Gastrocnemius medialis (tissue), 4 donors: ENCODE results near the gene F13B. TPM values are rescaled to one million over a fixed set of nuclear protein-coding genes. Genes with fewer than 3 reads are reported as not detected.
"Not testable (repeated sequence)": the region's sequence is repeated elsewhere in the genome, so short reads cannot be mapped to it uniquely, and the experiment has no call there.

Experiments
- ATAC-seq, 2 donors: fragments of 150-250 bp; one replicate each; pipeline ENCODE4 v1.9.1; 2016
- DNase-seq, 2 donors: peaks; one replicate each; pipeline ENCODE4 v3.0.0-alpha.2; 2019
- H3K27ac ChIP-seq, 4 donors: fragments of 200-600 bp; sonication (generic); 1 replicate in 1 of 4; 2 replicates in 3 of 4; pipeline ENCODE4 v1.5.1; 2016 to 2018; ENCODE audit warnings: mild to moderate bottlenecking in 2 of 4, moderate library complexity in 1 of 4
- H3K27me3 ChIP-seq, 3 donors: fragments of 200-600 bp; sonication (generic) in 2 of 3; 1 replicate in 1 of 3; 2 replicates in 2 of 3; pipeline versions ENCODE4 v1.5.1 to v1.6.0; 2016 to 2019; ENCODE audit warnings: mild to moderate bottlenecking in 1 of 3, moderate library complexity in 1 of 3
- H3K36me3 ChIP-seq, 2 donors: fragments of 200-600 bp; sonication (generic) in 1 of 2; one replicate each; pipeline ENCODE4 v1.5.1; 2017 to 2018
- H3K4me1 ChIP-seq, 2 donors: fragments of 200-600 bp; sonication (generic) in 1 of 2; one replicate each; pipeline ENCODE4 v1.5.1; 2016 to 2017; ENCODE audit warnings: mild to moderate bottlenecking in 2 of 2
- H3K4me3 ChIP-seq, 4 donors: fragments of 200-600 bp; sonication (generic) in 3 of 4; 1 replicate in 1 of 4; 2 replicates in 3 of 4; pipeline ENCODE4 v1.5.1; 2016 to 2019; ENCODE audit warnings: mild to moderate bottlenecking in 2 of 4
- H3K9me3 ChIP-seq, 3 donors: fragments of 200-600 bp; sonication (generic) in 2 of 3; 1 replicate in 1 of 3; 2 replicates in 2 of 3; pipeline ENCODE4 v1.5.1; 2016 to 2019
- POLR2A ChIP-seq, 2 donors: fragments of 450-650 bp; IDR thresholded peaks; one replicate each; pipeline ENCODE4 v1.6.1; 2017; ENCODE audit warnings: antibody characterized with exemption in 2 of 2, mild to moderate bottlenecking in 2 of 2, moderate library complexity in 2 of 2
- in situ Hi-C, 4 donors: fragments of 200-750 bp; cut with MboI; loops; one replicate each; pipeline versions ENCODE4 v1.15.0 to v1.8.0; 2017; ENCODE audit warnings: low sequenced_read_pairs in 4 of 4
- intact Hi-C: fragments of 100-400 bp; cut with DNase I; formaldehyde crosslinking; loops from one replicate; pipeline ENCODE4 v1.15.1; 2023; ENCODE audit warnings: low total_unique reads
- total RNA-seq, 4 donors: library from RNA; depleted of rRNA; stranded (reverse); fragments of >200 nt; gene quantifications; one replicate each; pipeline versions ENCODE4 v1.1.0 to v1.2.3, GENCODE V29; 2016
- TF ChIP-seq, protein P1 (sequence below), 5 experiments: fragments of 450-650 bp in 3 of 5; fragments of 200-600 bp in 2 of 5; sonication (generic) in 2 of 5; IDR thresholded peaks in 4 of 5; conservative IDR thresholded peaks in 1 of 5; 1 replicate in 4 of 5; 2 replicates in 1 of 5; pipeline ENCODE4 v1.5.1; 2016 to 2019; ENCODE audit warnings: antibody characterized with exemption in 5 of 5, mild to moderate bottlenecking in 3 of 5, moderate library complexity in 3 of 5

The F13B gene
- total RNA-seq, 4 donors from 2014 or later, result not detected

DNA sequence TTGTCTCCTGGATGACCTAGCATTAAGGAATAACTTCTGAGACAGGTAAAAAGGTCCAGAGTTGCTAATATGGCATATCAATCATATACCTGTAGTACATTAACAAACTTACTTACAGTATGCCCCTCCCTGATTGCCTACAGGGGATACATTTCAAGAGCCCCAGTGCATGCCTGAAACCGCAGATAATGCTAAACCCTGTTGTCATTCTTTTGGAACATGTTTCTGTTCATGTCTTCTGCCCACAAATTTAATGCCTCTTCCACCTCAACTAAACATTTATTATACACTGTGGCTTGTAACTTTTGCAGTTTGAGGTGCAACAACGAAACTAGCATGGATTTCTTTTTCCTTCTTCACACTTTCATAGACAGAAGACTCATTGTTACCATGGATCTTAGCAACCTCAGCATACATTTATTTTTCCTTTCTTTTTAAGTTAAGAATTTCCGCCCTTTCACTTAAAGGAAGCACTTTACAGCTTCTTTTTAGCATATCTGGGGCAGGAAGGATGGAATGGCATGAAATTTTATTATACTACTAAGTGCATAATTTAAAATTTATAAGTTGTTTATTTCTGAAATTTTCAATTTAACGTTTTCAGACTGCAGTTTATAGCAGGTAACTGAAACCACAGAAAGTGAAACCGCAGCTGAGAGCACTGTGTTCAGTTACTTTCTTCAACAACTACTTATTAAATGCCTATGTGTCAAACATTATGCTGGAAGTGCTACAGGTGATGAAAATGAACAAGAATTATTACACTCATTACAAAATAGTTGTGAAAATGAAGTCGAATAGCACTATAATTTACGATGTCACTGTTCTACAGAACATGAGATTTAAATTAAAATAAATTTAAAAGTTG, 25.3 kb downstream of the F13B start:
- Histone ChIP-seq H3K36me3 (no peaks in the 10 kb centered on the region), H3K4me1 (no peaks in the 10 kb centered on the region), H3K9me3 (no peaks in the 10 kb centered on the region), H3K4me3 (no peak overlapping the region), H3K27ac (no peak overlapping the region), H3K27me3 (no peaks in the 10 kb centered on the region)
- no peak for TF ChIP-seq POLR2A (IDR thresholded peaks at IDR 0.05)
- TF ChIP-seq, protein P1, sequence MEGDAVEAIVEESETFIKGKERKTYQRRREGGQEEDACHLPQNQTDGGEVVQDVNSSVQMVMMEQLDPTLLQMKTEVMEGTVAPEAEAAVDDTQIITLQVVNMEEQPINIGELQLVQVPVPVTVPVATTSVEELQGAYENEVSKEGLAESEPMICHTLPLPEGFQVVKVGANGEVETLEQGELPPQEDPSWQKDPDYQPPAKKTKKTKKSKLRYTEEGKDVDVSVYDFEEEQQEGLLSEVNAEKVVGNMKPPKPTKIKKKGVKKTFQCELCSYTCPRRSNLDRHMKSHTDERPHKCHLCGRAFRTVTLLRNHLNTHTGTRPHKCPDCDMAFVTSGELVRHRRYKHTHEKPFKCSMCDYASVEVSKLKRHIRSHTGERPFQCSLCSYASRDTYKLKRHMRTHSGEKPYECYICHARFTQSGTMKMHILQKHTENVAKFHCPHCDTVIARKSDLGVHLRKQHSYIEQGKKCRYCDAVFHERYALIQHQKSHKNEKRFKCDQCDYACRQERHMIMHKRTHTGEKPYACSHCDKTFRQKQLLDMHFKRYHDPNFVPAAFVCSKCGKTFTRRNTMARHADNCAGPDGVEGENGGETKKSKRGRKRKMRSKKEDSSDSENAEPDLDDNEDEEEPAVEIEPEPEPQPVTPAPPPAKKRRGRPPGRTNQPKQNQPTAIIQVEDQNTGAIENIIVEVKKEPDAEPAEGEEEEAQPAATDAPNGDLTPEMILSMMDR (IDR thresholded peaks at IDR 0.05 in 4 of 5, conservative IDR thresholded peaks at IDR 0.05 in 1 of 5), result no peak
- DNase-seq (no peak), ATAC-seq (no peak)
- in situ Hi-C loops, result no loop called here
- intact Hi-C loops, result no loop called here

DNA sequence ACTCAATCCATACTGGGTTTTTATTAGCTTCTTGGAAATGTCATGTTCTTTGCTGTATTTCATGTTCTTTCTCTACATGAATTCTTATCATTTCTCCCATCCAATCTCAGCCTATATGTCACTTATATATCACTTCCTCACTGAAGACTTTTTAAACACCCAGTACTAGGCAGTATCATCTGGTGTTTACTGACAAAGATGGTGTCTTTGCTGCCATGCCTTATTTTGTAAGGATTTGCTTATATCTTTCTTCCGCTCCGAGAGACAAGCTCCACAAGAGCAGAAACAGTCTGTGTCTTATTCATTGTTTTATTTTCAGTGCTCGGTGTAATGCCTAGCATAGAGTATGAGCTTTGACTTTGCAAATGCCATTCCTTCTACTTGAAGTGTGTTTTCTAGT, 30.2 kb downstream of the F13B start:
- intact Hi-C loops, result no loop called here
- in situ Hi-C loops, result no loop called here

DNA sequence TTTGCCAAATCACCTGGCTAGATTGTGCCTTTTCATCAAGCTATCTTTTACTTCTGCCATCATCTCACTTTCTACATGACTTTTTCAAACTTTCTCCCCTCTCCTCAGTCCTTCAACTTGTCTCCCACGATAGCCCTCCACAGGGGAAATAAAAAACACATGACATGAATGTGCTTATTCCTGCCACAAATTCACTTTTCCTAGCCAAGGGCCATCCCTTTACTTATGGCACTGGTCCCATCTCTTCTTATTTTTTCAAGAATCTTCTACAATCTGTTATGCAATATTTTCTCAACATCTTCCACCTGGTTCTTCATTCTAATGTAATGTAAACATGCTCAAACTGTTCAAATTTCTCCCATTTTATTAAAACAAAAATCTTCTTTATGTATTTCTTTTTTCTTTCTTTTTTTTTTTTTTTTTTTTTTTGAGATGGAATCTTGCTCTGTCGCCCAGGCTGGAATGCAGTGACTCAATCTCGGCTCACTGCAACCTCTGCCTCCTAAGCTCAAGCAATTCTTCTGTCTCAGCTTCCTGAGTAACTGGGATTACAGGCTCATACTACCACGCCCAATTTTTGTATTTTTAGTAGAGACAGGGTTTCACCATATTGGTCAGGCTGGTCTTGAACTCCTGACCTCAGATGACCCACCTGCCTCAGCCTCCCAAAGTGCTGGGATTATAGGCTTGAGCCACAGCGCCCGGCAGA, 32.3 kb downstream of the F13B start:
- intact Hi-C loops, in situ Hi-C loops, H3K27ac ChIP-seq, H3K4me3 ChIP-seq, ATAC-seq, H3K36me3 ChIP-seq, H3K9me3 ChIP-seq, H3K4me1 ChIP-seq, DNase-seq, H3K27me3 ChIP-seq: not testable (repeated sequence)

More for the DNA sequence above, 30.2 kb downstream of the F13B start:
- Histone ChIP-seq H3K27ac (no peak overlapping the region), H3K9me3 (no peaks in the 10 kb centered on the region), H3K4me3 (no peak overlapping the region), H3K36me3 (no peaks in the 10 kb centered on the region), H3K27me3 (no peaks in the 10 kb centered on the region), H3K4me1 (no peaks in the 10 kb centered on the region)
- ATAC-seq, result no peak
- no peak for DNase-seq
- no peak for TF ChIP-seq POLR2A (IDR thresholded peaks at IDR 0.05)
- TF ChIP-seq, protein P1 (IDR thresholded peaks at IDR 0.05 in 4 of 5, conservative IDR thresholded peaks at IDR 0.05 in 1 of 5), result no peak

DNA sequence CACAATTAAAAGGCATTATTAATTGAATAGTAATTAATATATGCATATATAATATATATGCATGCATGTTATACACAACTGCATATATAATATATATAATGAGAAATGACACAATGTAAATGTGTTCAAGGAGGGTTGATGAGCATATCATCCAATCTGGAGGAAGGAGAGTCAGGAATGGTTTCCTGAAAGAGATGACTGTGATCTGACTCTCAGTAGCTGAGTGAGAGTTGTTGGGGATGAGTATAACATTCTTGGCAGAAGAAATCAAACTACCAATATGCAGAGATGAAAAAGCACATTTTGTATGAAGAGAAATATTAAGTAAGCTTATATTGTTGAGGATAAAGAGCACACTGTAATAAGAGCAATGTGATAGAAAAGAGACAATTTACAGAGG, 37.3 kb downstream of the F13B start:
- H3K27me3 ChIP-seq, result no peaks in the 10 kb centered on the region
- H3K4me1 ChIP-seq, result no peaks in the 10 kb centered on the region
- no peak for TF ChIP-seq POLR2A (IDR thresholded peaks at IDR 0.05)
- TF ChIP-seq, protein P1 (IDR thresholded peaks at IDR 0.05 in 4 of 5, conservative IDR thresholded peaks at IDR 0.05 in 1 of 5), result no peak
- no peak for ATAC-seq
- in situ Hi-C loops (no loop called here), intact Hi-C loops (no loop called here)
- H3K36me3 ChIP-seq, result no peaks in the 10 kb centered on the region
- no peak for DNase-seq
- no peaks in the 10 kb centered on the region for H3K9me3 ChIP-seq
- no peak overlapping the region for H3K27ac ChIP-seq
- no peak overlapping the region for H3K4me3 ChIP-seq

DNA sequence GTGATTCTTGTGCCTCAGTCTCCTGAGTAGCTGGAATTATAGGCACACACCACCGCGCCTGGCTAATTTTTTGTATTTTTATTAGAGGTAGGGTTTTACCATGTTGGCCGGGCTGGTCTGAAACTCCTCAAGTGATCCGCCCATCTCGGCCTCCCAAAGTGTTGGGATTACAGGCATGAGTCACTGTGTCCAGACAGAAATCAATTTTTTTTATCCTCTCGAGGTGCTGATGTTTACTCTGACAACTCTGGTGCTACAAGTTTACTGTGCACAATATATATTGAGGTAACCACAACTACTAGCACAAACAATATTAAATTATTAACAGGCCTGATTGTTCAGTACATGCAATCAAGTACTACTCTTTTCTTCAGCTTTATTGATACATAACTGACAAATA, 39.7 kb downstream of the F13B start:
- intact Hi-C loops, result no loop called here
- no peak for ATAC-seq
- H3K4me1 ChIP-seq, result no peaks in the 10 kb centered on the region
- no peak for DNase-seq
- in situ Hi-C loops, result no loop called here
- no peak overlapping the region for H3K4me3 ChIP-seq
- H3K27ac ChIP-seq, result no peak overlapping the region
- H3K27me3 ChIP-seq, result no peaks in the 10 kb centered on the region
- no peaks in the 10 kb centered on the region for H3K9me3 ChIP-seq
- TF ChIP-seq, protein P1 (IDR thresholded peaks at IDR 0.05 in 4 of 5, conservative IDR thresholded peaks at IDR 0.05 in 1 of 5), result no peak
- TF ChIP-seq POLR2A (IDR thresholded peaks at IDR 0.05), result no peak
- H3K36me3 ChIP-seq, result no peaks in the 10 kb centered on the region
